Measurements from ENCODE around the gene EYA3.

EYA3 gene

DNA sequence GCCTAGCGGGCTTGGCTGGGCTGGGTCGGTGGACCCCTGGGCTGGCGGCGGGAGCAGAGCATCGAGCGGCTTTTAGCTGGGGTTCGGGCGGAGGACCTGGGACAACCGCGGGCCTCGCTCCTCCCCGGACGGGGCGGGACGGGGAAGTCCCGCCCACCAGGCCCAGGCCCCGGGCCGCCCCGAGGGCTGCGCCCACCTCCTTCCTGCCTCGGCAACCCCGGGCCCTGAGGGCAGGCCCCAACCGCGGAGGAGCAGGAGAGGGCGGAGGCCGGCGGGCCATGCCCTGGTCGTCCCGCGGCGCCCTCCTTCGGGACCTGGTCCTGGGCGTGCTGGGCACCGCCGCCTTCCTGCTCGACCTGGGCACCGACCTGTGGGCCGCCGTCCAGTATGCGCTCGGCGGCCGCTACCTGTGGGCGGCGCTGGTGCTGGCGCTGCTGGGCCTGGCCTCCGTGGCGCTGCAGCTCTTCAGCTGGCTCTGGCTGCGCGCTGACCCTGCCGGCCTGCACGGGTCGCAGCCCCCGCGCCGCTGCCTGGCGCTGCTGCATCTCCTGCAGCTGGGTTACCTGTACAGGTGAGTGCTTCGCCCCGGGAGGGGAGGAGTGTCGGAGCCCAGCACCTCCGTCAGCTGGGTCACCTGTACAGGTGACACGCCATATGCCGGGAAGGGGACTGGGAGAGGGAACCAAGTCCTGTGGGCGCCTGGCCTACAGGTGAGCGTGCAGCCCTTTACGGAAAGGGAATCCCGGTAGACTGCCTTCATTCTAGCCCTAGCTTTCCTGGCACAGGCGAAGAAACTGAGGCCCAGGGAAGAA is 128.4 kb downstream of the EYA3 start, which contains the start of gene XKR8:
TSS of gene XKR8 (plus strand) at position 182 of the 812 bp plus-strand sequence. CDS start at position 279, 97 bp downstream.
- peak; percentile 62 to 82 for DNase-seq (ENCODE audit: low read depth in 2 of 2)
- TF ChIP-seq, protein P1, sequence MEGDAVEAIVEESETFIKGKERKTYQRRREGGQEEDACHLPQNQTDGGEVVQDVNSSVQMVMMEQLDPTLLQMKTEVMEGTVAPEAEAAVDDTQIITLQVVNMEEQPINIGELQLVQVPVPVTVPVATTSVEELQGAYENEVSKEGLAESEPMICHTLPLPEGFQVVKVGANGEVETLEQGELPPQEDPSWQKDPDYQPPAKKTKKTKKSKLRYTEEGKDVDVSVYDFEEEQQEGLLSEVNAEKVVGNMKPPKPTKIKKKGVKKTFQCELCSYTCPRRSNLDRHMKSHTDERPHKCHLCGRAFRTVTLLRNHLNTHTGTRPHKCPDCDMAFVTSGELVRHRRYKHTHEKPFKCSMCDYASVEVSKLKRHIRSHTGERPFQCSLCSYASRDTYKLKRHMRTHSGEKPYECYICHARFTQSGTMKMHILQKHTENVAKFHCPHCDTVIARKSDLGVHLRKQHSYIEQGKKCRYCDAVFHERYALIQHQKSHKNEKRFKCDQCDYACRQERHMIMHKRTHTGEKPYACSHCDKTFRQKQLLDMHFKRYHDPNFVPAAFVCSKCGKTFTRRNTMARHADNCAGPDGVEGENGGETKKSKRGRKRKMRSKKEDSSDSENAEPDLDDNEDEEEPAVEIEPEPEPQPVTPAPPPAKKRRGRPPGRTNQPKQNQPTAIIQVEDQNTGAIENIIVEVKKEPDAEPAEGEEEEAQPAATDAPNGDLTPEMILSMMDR (IDR thresholded peaks at IDR 0.05; ENCODE audit: low read depth, low read length) = no peak
- H3K4me3 ChIP-seq (replicated peaks in 1 of 2; ENCODE audit: low read depth in 2 of 2, low read length in 2 of 2) = peak within 1 kb of the TSS; percentile 67 to 73

DNA sequence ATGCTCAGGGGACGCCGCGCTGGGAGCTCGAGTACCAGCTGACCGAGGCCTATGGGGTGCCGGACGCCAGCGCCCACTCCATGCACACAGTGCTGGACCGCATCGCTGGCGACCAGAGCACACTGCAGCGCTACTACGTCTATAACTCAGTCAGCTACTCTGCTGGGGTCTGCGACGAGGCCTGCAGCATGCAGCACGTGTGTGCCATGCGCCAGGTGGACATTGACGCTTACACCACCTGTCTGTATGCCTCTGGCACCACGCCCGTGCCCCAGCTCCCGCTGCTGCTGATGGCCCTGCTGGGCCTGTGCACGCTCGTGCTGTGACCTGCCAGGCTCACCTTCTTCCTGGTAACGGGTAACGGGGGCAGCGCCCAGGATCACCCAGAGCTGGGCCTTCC is 129.9 kb downstream of the EYA3 start:
- no peak overlapping the region for H3K4me3 ChIP-seq (replicated peaks in 1 of 2; ENCODE audit: low read depth in 2 of 2, low read length in 2 of 2)
- DNase-seq (ENCODE audit: low read depth in 2 of 2) = no peak
- TF ChIP-seq, protein P1 (IDR thresholded peaks at IDR 0.05; ENCODE audit: low read depth, low read length) = no peak

DNA sequence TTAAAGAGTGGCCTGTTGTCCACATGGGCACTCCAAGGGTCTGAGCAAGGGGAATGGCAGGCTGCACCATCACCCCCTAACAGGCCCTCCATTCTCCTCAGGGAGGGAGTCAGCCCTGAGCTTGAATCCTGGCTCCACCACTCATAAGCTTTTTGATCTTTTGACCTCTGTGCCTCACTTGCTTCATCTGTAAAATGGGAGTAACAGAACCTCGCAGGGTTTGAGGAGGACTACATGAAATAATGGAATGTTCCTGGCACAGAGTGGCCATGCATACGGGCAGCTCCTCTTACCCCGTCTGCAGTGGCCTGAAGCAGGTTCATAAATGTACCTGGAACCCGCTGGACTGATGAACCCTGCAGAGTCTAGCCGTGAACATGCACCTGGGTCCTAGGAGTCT is 130.8 kb downstream of the EYA3 start:
- no peak overlapping the region for H3K4me3 ChIP-seq (replicated peaks in 1 of 2; ENCODE audit: low read depth in 2 of 2, low read length in 2 of 2)
- TF ChIP-seq, protein P1 (IDR thresholded peaks at IDR 0.05; ENCODE audit: low read depth, low read length) = no peak
- no peak for DNase-seq (ENCODE audit: low read depth in 2 of 2)

DNA sequence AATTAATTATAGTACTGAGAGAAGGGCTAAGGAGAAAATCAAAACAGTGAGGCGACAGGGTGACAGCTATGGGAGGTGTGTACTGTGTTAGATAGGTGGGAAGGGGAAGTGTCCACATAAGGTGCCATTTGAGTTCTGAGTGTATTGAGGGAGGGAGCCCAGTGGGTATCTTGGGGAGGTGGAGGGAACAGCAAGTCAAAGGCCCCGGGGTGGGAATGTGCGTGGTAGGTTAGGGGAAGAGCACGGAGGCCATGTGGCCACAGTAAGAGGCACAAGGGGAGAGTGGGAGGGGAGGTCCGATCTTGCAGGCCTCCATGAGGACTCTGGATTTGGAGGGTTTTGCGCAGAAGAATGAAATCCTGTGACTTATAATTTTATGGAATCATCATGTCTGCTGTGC is 131.6 kb downstream of the EYA3 start:
- no peak overlapping the region for H3K4me3 ChIP-seq (replicated peaks in 1 of 2; ENCODE audit: low read depth in 2 of 2, low read length in 2 of 2)
- TF ChIP-seq, protein P1 (IDR thresholded peaks at IDR 0.05; ENCODE audit: low read depth, low read length) = no peak
- DNase-seq (ENCODE audit: low read depth in 2 of 2) = no peak

DNA sequence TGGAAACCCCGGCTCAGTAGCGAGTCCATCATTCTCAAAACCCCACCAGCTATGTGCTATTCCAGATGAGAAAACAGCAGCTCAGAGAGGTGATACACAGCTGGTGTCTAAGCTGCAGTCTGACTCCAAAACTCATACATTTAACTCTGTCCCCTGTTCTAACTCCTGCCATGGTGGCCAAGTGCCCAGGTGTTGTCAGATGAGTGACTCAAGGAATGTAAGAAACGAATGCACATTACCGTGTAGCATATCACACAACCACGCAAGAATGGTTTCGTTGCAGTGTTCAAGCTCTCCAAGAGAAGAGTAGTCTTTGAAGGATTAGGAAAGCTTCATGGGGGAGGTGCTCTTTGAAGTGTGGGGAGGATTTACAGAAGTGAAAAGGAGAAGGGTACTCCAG is 133.3 kb downstream of the EYA3 start:
- no peak for DNase-seq (ENCODE audit: low read depth in 2 of 2)
- no peak overlapping the region for H3K4me3 ChIP-seq (replicated peaks in 1 of 2; ENCODE audit: low read depth in 2 of 2, low read length in 2 of 2)
- TF ChIP-seq, protein P1 (IDR thresholded peaks at IDR 0.05; ENCODE audit: low read depth, low read length) = no peak

DNA sequence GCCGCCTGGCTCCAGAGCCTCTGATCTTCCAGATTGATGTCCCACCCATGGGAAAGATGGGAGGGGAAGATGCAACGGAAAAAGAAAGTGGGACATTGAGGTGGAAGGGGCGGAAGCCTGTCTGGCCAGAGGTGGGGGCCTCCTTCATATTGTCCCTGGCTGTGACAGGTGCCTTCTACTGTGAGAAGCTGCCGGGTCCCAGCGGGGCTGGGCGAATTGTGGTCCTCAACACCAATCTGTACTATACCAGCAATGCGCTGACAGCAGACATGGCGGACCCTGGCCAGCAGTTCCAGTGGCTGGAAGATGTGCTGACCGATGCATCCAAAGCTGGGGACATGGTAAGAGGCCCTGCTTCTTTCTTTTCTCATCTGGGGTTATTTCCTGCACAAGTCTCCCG is 134.2 kb downstream of the EYA3 start:
- TF ChIP-seq, protein P1 (IDR thresholded peaks at IDR 0.05; ENCODE audit: low read depth, low read length) = no peak
- DNase-seq (ENCODE audit: low read depth in 2 of 2) = no peak
- H3K4me3 ChIP-seq (replicated peaks in 1 of 2; ENCODE audit: low read depth in 2 of 2, low read length in 2 of 2) = no peak overlapping the region
